ENCODE results near the gene XDH.

Gene XDH

DNA sequence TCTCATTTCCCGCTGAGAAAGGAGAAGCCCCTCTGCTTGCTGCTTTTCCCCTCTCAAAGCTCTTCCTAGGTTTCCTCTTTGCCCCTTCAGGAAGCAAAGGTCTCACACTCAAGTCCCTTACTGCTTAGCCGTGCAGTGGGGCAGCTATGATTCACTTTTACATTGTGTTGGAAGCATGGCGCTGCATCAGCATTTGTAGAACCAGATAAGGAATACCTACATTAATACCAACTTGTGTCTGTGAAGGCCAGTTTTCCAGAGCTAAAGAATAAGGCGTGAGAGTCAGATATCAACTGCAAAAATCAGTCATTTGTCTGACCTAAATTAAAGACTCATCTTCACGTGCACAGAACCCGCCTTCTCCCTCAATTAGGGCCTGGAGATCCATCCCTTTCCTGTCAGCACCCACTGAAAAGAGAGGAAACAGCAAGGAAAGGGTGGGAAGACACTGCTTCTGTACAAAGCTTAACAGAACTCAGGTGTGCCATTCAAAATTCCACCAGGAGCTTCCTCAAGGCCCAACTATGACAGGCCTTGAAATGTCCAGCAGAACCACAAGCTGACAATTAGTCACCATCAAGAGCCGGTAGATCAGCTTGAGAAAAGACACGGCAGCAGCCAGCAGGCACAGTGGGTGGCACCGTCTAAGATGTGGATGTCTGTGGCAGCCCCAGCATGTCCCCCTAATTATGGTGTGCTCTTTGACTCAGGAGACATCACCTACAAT is 16.1 kb upstream of the XDH start:
- TF ChIP-seq, protein P1, sequence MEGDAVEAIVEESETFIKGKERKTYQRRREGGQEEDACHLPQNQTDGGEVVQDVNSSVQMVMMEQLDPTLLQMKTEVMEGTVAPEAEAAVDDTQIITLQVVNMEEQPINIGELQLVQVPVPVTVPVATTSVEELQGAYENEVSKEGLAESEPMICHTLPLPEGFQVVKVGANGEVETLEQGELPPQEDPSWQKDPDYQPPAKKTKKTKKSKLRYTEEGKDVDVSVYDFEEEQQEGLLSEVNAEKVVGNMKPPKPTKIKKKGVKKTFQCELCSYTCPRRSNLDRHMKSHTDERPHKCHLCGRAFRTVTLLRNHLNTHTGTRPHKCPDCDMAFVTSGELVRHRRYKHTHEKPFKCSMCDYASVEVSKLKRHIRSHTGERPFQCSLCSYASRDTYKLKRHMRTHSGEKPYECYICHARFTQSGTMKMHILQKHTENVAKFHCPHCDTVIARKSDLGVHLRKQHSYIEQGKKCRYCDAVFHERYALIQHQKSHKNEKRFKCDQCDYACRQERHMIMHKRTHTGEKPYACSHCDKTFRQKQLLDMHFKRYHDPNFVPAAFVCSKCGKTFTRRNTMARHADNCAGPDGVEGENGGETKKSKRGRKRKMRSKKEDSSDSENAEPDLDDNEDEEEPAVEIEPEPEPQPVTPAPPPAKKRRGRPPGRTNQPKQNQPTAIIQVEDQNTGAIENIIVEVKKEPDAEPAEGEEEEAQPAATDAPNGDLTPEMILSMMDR (IDR thresholded peaks at IDR 0.05; ENCODE audit: extremely low read depth, missing control alignments), result no peak
- DNase-seq (ENCODE audit: low spot score), result no peak

DNA sequence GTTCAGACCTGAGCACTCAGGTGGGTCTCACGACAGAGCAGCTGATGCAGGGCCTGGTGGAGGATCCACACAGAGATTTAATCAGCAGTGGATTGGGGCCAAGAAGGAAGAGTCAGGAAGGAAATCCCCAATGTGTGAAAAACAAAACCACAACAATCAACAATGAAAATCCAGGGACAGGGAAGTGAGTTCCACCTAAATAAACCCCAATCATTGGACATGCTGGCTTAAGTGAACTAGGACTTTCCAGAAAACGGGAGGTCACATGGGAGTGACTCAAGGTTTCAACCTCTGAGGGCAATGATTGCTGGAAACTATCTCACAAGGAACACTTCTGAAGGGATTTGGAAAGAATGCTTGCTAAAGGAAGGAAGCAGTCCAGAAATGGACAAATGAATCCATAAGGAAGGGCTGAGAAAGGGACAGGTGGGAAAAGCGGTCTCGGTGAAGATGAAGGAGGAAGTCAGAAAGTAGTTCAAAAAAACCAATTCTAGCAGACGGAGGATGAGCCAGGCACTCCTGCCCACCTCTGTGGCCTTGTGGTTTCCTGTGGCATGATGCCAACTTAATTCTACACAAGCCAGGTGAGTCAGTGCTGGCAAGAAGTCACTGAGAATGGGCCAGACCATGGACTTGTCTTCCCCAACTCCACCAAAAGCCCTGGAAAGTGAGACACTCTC is 15.4 kb upstream of the XDH start:
- no peak for DNase-seq (ENCODE audit: low spot score)
- TF ChIP-seq, protein P1 (IDR thresholded peaks at IDR 0.05; ENCODE audit: extremely low read depth, missing control alignments), result no peak

DNA sequence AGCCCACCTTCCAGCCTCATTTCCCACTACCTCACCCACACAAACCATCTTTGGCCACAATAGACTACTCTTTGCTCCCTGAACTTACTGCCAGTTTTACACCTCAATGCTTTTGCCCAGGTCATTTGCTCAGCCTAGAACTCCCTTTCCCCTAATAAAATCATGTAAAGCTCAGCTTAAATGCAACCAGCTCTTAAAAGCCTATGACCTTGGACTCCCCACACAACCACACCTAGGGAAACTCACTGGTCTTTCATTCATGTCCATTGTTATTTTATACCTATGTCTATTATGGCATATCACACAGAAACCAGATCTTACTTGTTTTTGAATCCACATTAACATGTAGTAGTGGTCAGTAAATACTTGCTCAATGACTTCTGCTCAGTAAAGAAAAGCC is 14.5 kb upstream of the XDH start:
- TF ChIP-seq, protein P1 (IDR thresholded peaks at IDR 0.05; ENCODE audit: extremely low read depth, missing control alignments), result no peak
- no peak for DNase-seq (ENCODE audit: low spot score)

DNA sequence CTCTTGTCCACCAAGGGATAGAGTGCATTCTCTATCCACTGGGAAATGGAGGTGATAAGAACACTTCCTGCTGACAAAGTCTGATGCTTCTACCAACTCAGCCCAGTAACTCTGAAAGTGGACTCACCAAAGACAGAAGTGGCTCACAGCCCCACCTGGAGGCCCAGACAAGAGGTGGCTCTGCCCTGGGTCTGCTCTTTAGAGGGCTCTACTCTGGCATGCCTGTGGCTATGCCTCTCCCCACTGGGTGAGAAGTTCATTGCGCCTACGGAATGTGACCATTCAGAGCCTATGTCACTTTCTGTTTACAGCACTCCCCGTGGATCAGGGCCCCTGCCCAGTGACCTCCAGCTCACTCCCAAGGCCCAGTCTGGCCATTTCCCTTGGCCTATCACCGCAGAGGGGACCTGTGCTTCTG is 13.5 kb upstream of the XDH start:
- TF ChIP-seq, protein P1 (IDR thresholded peaks at IDR 0.05; ENCODE audit: extremely low read depth, missing control alignments), result no peak
- no peak for DNase-seq (ENCODE audit: low spot score)

DNA sequence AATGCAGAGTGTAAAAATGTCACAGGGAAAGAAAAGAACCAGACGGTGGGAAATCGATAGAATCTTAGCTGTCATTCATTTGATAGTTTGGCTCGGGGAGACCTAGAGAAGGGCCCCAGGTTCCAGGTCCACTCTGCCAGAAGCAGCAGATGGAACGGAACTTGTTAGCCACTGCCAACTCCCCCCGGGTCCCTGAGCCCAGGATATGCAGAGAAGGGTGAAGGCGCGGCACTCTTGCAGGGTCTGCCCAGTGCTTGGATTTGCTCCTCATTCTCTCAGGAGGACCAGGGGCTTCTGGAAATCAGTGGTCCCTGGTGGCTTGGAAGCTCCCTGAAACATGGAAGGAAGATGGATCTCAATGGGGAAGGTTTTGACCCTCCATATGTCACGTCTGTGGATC is 11.6 kb upstream of the XDH start:
- TF ChIP-seq, protein P1 (IDR thresholded peaks at IDR 0.05; ENCODE audit: extremely low read depth, missing control alignments), result no peak
- no peak for DNase-seq (ENCODE audit: low spot score)

DNA sequence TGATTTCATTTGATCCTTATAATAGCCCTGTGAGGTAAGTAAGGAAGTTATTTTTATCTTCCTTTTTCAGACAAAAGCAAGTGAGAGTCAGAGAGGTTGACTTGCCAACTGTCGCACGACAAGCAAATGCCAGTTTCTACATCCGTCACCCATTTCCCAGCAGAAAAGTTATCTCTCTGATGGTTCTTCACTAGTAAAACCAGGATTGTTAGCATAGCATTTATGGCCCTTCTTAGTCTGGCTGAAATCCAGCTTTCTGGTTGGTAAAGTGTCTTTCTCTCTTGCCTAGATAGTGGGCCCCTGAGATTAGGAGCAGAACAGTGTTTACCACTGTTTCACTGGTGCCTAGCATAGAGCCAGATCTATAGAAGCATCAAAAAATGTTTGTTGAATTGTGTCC is 7.1 kb upstream of the XDH start:
- TF ChIP-seq, protein P1 (IDR thresholded peaks at IDR 0.05; ENCODE audit: extremely low read depth, missing control alignments), result no peak
- DNase-seq (ENCODE audit: low spot score), result no peak

DNA sequence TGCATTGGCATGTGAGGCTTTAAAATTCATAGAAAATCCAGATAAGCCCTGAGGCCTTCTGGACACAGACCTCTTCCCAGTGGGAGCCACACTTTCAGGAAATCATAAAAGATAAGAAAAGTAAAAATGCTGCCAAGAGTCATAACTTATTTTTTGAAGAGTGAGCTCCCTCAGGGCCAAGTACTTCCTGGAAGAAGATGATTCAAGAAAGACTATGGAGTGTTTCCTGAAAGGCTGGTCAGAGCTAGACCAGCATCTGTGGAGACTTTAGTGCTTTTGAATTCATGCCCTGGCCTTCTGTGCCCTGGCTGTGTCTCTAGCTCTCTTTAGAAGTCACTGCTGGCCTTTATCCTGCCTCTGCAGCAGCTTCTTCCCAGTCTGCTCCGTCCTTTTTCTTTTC is 6.4 kb upstream of the XDH start:
- TF ChIP-seq, protein P1 (IDR thresholded peaks at IDR 0.05; ENCODE audit: extremely low read depth, missing control alignments), result no peak
- DNase-seq (ENCODE audit: low spot score), result no peak
